C4-2B (cell line): Measurements from ENCODE around the gene ADGRB3.

Experiments used
- H3K27ac ChIP-seq: fragments of 450-650 bp; 2 replicates; pipeline ENCODE4 v1.5.1; 2017
- ZFX ChIP-seq: fragments of 450-650 bp; IDR thresholded peaks from 2 replicates; pipeline ENCODE4 v1.6.1; 2017
- TF ChIP-seq, protein P1 (sequence below): fragments of 450-650 bp; conservative IDR thresholded peaks from 2 replicates; pipeline ENCODE4 v1.5.1; 2017; ENCODE audit warnings: mild to moderate bottlenecking

Gene ADGRB3

DNA sequence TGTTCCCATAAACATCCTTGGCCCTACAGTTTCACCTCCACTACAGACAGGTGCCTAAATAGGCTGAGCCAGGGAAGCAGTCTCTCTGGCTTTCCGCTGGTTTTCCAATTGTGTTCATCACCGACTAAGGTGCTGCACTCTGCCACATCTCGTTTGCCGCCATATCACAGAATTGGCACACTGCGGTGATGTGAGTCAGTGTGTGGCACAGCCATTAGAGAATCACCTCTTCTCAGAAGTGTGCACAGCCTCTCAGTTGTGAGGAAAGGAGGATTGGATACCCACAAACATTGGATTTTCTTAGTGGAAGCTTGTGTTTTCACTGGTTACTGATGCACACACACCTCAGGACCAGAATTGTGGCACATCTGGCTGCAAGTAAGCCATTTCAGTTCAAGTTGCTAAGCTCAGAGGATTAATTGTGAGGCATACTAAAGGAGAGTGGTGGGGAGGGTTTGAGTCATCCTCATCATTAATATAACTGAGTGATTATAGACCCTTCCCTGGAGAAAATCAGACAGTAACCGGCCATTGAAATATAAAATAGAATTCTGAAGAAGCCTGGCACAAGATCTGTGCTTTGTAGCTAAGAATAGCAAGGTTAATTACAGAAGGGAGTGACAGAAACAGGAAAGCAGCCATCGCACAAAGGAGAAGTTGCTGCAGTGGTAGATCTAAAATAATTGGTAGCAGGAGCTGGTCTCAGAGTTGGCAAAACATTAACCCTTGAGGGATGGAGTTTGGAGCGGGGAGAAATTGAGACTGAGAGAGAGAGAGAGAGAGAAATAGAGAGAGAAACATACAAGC lies 654.8 kb downstream of the ADGRB3 start:
- no peak overlapping the region for H3K27ac ChIP-seq
- no peak for TF ChIP-seq ZFX
- TF ChIP-seq, protein P1, sequence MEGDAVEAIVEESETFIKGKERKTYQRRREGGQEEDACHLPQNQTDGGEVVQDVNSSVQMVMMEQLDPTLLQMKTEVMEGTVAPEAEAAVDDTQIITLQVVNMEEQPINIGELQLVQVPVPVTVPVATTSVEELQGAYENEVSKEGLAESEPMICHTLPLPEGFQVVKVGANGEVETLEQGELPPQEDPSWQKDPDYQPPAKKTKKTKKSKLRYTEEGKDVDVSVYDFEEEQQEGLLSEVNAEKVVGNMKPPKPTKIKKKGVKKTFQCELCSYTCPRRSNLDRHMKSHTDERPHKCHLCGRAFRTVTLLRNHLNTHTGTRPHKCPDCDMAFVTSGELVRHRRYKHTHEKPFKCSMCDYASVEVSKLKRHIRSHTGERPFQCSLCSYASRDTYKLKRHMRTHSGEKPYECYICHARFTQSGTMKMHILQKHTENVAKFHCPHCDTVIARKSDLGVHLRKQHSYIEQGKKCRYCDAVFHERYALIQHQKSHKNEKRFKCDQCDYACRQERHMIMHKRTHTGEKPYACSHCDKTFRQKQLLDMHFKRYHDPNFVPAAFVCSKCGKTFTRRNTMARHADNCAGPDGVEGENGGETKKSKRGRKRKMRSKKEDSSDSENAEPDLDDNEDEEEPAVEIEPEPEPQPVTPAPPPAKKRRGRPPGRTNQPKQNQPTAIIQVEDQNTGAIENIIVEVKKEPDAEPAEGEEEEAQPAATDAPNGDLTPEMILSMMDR = no peak

DNA sequence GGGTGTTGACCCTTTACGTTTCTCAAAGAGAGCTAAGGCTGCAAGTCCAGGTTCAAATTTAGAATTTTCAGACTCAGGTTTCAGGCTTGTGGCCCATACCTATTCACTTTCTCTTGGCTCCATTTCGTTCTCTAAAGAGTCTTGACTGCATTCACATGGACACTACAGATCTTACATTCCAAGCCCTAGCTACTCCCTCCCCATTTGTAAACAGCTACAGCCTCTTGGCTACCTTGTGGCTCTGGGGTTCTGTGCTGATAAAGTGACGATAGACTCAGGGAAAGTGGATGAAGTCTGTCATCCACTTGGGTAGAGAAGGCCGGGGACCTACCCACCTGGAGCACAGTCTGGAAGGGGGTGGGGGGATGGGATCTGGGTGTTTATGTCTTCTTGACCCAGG lies 658.4 kb downstream of the ADGRB3 start:
- TF ChIP-seq, protein P1 = no peak
- no peak for TF ChIP-seq ZFX
- H3K27ac ChIP-seq = no peak overlapping the region

DNA sequence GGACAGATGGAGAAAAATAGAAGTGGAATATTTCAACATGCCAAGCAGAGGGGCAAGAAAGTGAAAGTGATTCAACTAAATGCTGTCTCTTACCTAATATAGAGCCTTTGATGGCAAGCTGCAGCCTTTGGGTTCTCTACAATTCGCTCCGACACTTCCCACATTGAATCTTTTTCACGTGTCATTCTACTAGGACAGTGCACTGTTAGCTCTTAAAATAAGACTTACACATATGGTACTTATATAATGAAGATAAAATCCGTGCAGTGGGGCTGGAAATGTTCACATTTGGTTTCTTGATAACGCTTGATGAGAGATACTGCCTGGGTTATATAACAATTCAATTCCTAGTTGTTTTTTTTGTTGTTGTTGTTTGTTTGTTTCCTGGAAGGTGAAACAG lies 659.3 kb downstream of the ADGRB3 start:
- no peak overlapping the region for H3K27ac ChIP-seq
- TF ChIP-seq ZFX = no peak
- TF ChIP-seq, protein P1 = no peak

DNA sequence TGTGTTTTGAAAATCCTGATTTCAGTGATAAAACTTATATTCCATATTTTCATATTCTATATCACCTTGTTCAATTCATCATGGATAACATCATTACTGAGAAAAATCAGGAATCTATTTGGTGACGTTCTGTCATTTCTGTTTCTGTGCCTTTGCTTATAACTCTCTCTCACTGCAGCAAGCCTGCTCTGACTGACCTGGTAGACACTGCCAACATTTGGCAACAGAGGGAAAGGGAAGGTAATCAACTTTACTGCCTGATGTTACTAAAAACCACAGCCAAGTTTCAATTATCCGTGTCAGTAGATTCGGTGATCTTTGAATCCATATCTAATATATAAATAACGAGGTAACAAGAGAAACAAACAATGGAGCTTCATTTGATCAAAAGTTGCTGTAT lies 659.8 kb downstream of the ADGRB3 start:
- H3K27ac ChIP-seq = no peak overlapping the region
- TF ChIP-seq ZFX = no peak
- TF ChIP-seq, protein P1 = no peak

DNA sequence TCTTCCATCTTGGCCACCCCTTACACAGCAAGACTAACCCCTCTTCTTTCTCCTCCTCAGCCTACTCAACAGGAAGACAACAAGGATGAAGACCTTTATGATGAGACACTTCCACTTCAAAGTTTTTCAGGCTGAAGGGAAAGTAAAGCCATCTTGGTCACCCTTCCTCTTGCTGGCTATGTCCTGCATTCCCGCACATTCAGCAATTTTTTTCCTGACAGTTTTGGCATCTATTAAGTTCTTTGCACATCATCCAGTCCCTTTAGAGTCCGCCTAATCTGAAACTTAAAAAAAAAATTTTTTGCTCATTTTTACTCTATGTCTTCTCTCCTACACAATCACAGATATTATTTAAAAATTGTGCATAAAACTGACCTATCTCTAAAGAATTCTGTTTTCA lies 668.3 kb downstream of the ADGRB3 start:
- no peak overlapping the region for H3K27ac ChIP-seq
- TF ChIP-seq, protein P1 = no peak

DNA sequence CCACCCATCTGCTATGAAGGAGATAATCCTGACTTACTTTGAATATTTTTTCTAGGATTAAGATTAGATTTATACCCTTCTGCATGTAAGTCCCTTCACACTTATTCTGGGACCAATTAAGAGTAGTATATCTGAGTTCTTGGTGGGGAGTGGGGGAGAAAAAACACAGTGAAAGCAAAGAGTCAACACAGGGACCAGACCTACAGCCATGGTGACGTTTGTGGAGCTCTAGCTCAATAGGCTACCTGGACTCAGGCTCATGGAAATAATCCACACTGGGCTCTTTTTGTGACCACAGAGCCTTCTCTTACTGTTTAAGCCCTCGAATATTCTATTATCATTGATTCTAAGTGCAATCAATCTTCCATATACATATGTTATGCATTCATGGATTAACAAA lies 670.4 kb downstream of the ADGRB3 start:
- H3K27ac ChIP-seq = no peak overlapping the region
- no peak for TF ChIP-seq ZFX
- TF ChIP-seq, protein P1 = no peak

DNA sequence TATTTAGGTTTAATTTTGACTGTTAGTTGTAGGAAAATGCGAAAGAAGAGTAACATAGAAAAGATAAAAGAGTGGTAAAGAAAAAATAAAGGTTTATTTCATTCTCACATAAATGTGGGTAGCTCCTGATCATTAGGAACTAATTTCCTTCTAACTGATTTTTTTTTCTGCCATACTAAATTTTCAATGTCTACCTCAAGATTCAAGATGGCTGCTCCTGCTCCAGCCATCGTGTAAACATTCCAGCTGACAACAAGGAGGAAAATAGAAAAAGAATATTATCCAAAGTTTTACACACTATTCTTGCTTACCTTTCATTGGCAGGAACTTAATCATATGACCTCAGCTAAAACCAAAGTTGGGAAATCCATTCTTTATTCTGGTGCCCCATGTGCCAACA lies 673.5 kb downstream of the ADGRB3 start:
- TF ChIP-seq ZFX = no peak
- TF ChIP-seq, protein P1 = no peak
- no peak overlapping the region for H3K27ac ChIP-seq
